ENCODE data around the gene MBNL3. TPM values are rescaled to one million over a fixed set of nuclear protein-coding genes. Genes with fewer than 3 reads are reported as not detected.

The MBNL3 gene
- total RNA-seq, 1 experiment from 2014 or later, result 0.39 TPM

- in situ Hi-C loops (cut with HindIII; ENCODE audit: low pct_unique_long_range_greater_than_20kb, low sequenced_read_pairs) (no loop called here), intact Hi-C loops (cut with micrococcal nuclease; ENCODE audit: unreplicated experiment) (no loop called here)
- ChIA-PET POLR2A (no interaction called here), CTCF (no interaction called here)
- H3K27ac ChIP-seq (ENCODE audit: low read length), result no peak overlapping the region
- H3K4me3 ChIP-seq (ENCODE audit: low read depth in 2 of 2, low read length in 2 of 2), result no peak overlapping the region
- no peak for DNase-seq (ENCODE audit: low read depth, low spot score)
- H3K36me3 ChIP-seq (ENCODE audit: control insufficient read depth, insufficient read depth, low read length), result no peaks in the 10 kb centered on the region
- ATAC-seq, result no peak
- TF ChIP-seq SIN3A (IDR thresholded peaks at IDR 0.05; ENCODE audit: borderline replicate concordance, insufficient read depth, low read depth, low read length), result no peak
- no peak for TF ChIP-seq CTCF (IDR thresholded peaks at IDR 0.05)
- no peak for TF ChIP-seq TCF7L2 (IDR thresholded peaks at IDR 0.05; ENCODE audit: low read depth, low read length)
- no peak for TF ChIP-seq POLR2AphosphoS5 (IDR thresholded peaks at IDR 0.05; ENCODE audit: low read depth, low read length)
- TF ChIP-seq REST (IDR thresholded peaks at IDR 0.05; ENCODE audit: insufficient read depth in 1 of 2, low read depth in 2 of 2, low read length in 1 of 2), result no peak
- BruUV-seq (replicated peaks), result no TSS peak
- no peaks in the 10 kb centered on the region for H3K4me1 ChIP-seq (ENCODE audit: control insufficient read depth, insufficient read depth, low read length)
- H3K27me3 ChIP-seq (ENCODE audit: control insufficient read depth, insufficient read depth, low read length), result no peaks in the 10 kb centered on the region; the same call in 1 of the 2 replicates
- H3K9me3 ChIP-seq (ENCODE audit: control insufficient read depth, insufficient read depth, low read depth, low read length), result no peaks in the 10 kb centered on the region
Observed at GRCh38 chrX:132501606-132502005, 12.8 kb upstream of the MBNL3 start.

- intact Hi-C loops (cut with micrococcal nuclease; ENCODE audit: unreplicated experiment), result no loop called here
- in situ Hi-C loops (cut with HindIII; ENCODE audit: low pct_unique_long_range_greater_than_20kb, low sequenced_read_pairs), result no loop called here
- H3K36me3 ChIP-seq (ENCODE audit: control insufficient read depth, insufficient read depth, low read length), result no peaks in the 10 kb centered on the region
- ATAC-seq (no peak), DNase-seq (ENCODE audit: low read depth, low spot score) (no peak)
- ChIA-PET POLR2A (no interaction called here), CTCF (no interaction called here)
- H3K4me3 ChIP-seq (ENCODE audit: low read depth in 2 of 2, low read length in 2 of 2), result no peak overlapping the region
- TF ChIP-seq TCF7L2 (IDR thresholded peaks at IDR 0.05; ENCODE audit: low read depth, low read length) (no peak), POLR2AphosphoS5 (IDR thresholded peaks at IDR 0.05; ENCODE audit: low read depth, low read length) (no peak), REST (IDR thresholded peaks at IDR 0.05; ENCODE audit: insufficient read depth in 1 of 2, low read depth in 2 of 2, low read length in 1 of 2) (no peak), CTCF (IDR thresholded peaks at IDR 0.05) (no peak), SIN3A (IDR thresholded peaks at IDR 0.05; ENCODE audit: borderline replicate concordance, insufficient read depth, low read depth, low read length) (no peak)
- H3K4me1 ChIP-seq (ENCODE audit: control insufficient read depth, insufficient read depth, low read length), result no peaks in the 10 kb centered on the region
- no peak overlapping the region for H3K27ac ChIP-seq (ENCODE audit: low read length)
- no peaks in the 10 kb centered on the region for H3K9me3 ChIP-seq (ENCODE audit: control insufficient read depth, insufficient read depth, low read depth, low read length)
- BruUV-seq (replicated peaks), result no TSS peak
- peaks cover 9% of the 10 kb centered on the region for H3K27me3 ChIP-seq (ENCODE audit: control insufficient read depth, insufficient read depth, low read length)
Observed at GRCh38 chrX:132497432-132497831, 8.6 kb upstream of the MBNL3 start.
